Mesenchymal stem cell (in vitro differentiated cells and primary cell): ENCODE measurements around the gene RBBP8.
A peak's percentile ranks its signal among the peaks of the same experiment; 100 is the strongest.

ENCODE experiments used
- DNase-seq: peaks from one replicate; pipeline ENCODE4 v3.0.0-alpha.2; 2013
- H2AFZ ChIP-seq: one replicate; pipeline ENCODE4 v1.6.1; 2013; ENCODE audit warnings: low read depth, mild to moderate bottlenecking, control low read depth, inconsistent platforms, low read length, moderate library complexity
- H2AK5ac ChIP-seq: 2 replicates; pipeline ENCODE4 v1.6.1; 2013; ENCODE audit warnings: low read length, moderate library complexity, mild to moderate bottlenecking, inconsistent platforms; ENCODE audit not compliant: severe bottlenecking
- H2BK120ac ChIP-seq: one replicate; pipeline ENCODE4 v1.6.1; 2013; ENCODE audit warnings: low read depth, mild to moderate bottlenecking, inconsistent platforms, low read length, moderate library complexity
- H2BK12ac ChIP-seq, 2 experiments: one replicate each; pipeline ENCODE4 v1.6.1; 2013; ENCODE audit warnings: inconsistent platforms in 2 of 2, low read length in 2 of 2, mild to moderate bottlenecking in 2 of 2, moderate library complexity in 2 of 2, control low read depth in 1 of 2
- H2BK15ac ChIP-seq: one replicate; pipeline ENCODE4 v1.6.1; 2013; ENCODE audit warnings: mild to moderate bottlenecking, low read depth, inconsistent platforms; ENCODE audit not compliant: poor library complexity, severe bottlenecking
- H2BK5ac ChIP-seq: 2 replicates; pipeline ENCODE4 v1.6.1; 2013; ENCODE audit warnings: low read depth, mild to moderate bottlenecking, low read length, control low read depth, inconsistent platforms; ENCODE audit not compliant: poor library complexity, severe bottlenecking
- H3K14ac ChIP-seq, 2 experiments: one replicate each; pipeline ENCODE4 v1.6.1; 2013; ENCODE audit warnings: inconsistent platforms in 2 of 2, low read length in 2 of 2, control low read depth in 1 of 2, mild to moderate bottlenecking in 1 of 2, moderate library complexity in 1 of 2
- H3K18ac ChIP-seq, 2 experiments: one replicate each; pipeline ENCODE4 v1.6.1; 2013; ENCODE audit warnings: inconsistent platforms in 2 of 2, low read length in 2 of 2, control low read depth in 1 of 2, low read depth in 1 of 2, mild to moderate bottlenecking in 1 of 2
- H3K23ac ChIP-seq, 2 experiments: one replicate each; pipeline ENCODE4 v1.6.1; 2013; ENCODE audit warnings: inconsistent platforms in 2 of 2, low read length in 2 of 2, mild to moderate bottlenecking in 2 of 2, moderate library complexity in 2 of 2, control low read depth in 1 of 2
- H3K27ac ChIP-seq: 2 replicates; pipeline ENCODE4 v1.5.1; 2013; ENCODE audit warnings: mild to moderate bottlenecking, moderate library complexity, low read length, control low read depth, inconsistent platforms; ENCODE audit not compliant: poor library complexity, severe bottlenecking
- H3K27me3 ChIP-seq, 2 experiments: 2 replicates each; pipeline versions ENCODE4 v1.6.1 to v1.7.0; 2013; ENCODE audit warnings: low read length in 2 of 2, mild to moderate bottlenecking in 2 of 2, moderate library complexity in 2 of 2, control low read depth in 1 of 2, inconsistent platforms in 1 of 2; ENCODE audit not compliant: control insufficient read depth in 1 of 2, insufficient read depth in 1 of 2
- H3K36me3 ChIP-seq, 2 experiments: 2 replicates each; pipeline versions ENCODE4 v1.6.1 to v1.7.0; 2013; ENCODE audit warnings: low read length in 2 of 2, control low read depth in 1 of 2, inconsistent platforms in 1 of 2, low read depth in 1 of 2, mild to moderate bottlenecking in 1 of 2; ENCODE audit not compliant: insufficient read depth in 2 of 2, control insufficient read depth in 1 of 2
- H3K4ac ChIP-seq, 2 experiments: one replicate each; pipeline ENCODE4 v1.6.1; 2013; ENCODE audit warnings: inconsistent platforms in 2 of 2, low read length in 2 of 2, mild to moderate bottlenecking in 2 of 2, moderate library complexity in 2 of 2, control low read depth in 1 of 2, low read depth in 1 of 2
- H3K4me1 ChIP-seq: 2 replicates; pipeline ENCODE4 v1.6.1; 2013; ENCODE audit warnings: low read depth, low read length, control low read depth; ENCODE audit not compliant: control insufficient read depth, insufficient read depth
- H3K4me2 ChIP-seq: 2 replicates; pipeline ENCODE4 v1.6.1; 2013; ENCODE audit warnings: low read length, mild to moderate bottlenecking, inconsistent platforms; ENCODE audit not compliant: poor library complexity, severe bottlenecking
- H3K4me3 ChIP-seq, 2 experiments: 2 replicates each; pipeline versions ENCODE4 v1.5.1 to v1.7.0; 2013; ENCODE audit warnings: low read length in 2 of 2, mild to moderate bottlenecking in 2 of 2, control low read depth in 1 of 2, low read depth in 1 of 2; ENCODE audit not compliant: insufficient read depth in 1 of 2
- H3K79me1 ChIP-seq: replicated peaks from 2 replicates; pipeline ENCODE4 v1.6.1; 2013; ENCODE audit warnings: mild to moderate bottlenecking, control low read depth, low read length, inconsistent platforms; ENCODE audit not compliant: poor library complexity, severe bottlenecking
- H3K9ac ChIP-seq: 2 replicates; pipeline ENCODE4 v1.7.0; 2013; ENCODE audit warnings: mild to moderate bottlenecking, low read length, moderate library complexity
- H3K9me3 ChIP-seq: 2 replicates; pipeline ENCODE4 v1.7.0; 2013; ENCODE audit warnings: mild to moderate bottlenecking, low read length; ENCODE audit not compliant: control insufficient read depth
- H4K8ac ChIP-seq: one replicate; pipeline ENCODE4 v1.6.1; 2013; ENCODE audit warnings: inconsistent platforms, mild to moderate bottlenecking, low read length, moderate library complexity
- H4K91ac ChIP-seq: one replicate; pipeline ENCODE4 v1.6.1; 2013; ENCODE audit warnings: mild to moderate bottlenecking, low read length, inconsistent platforms
- WGBS: methylation state at CpG from one replicate; pipeline ENCODE4 v1.1.7; 2013; ENCODE audit warnings: mixed read lengths; 5-methylcytosine and 5-hydroxymethylcytosine counted together

RBBP8 gene

DNA sequence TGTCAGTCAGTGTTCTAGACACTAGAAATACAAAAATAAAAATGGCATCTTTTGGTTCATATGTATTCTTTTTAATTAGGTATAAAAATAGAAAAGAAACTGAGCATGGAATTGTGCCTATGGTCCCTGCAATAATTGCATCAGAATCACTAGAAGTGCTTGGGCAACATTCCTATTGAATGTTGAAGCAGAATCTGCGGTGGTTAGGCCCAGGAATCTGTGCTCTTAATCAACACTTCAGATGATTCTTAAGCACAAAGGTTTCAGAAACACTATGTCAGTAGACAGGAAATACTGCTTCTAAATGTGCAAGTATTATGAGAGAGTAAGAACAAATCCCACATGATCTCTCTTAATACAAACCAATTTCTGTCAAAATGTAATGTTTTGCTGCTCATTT is 20.3 kb upstream of the RBBP8 start:
- H3K18ac ChIP-seq: no peak overlapping the region
- H2BK5ac ChIP-seq: no peak overlapping the region
- peak; percentile 53 for DNase-seq
- no peak overlapping the region for H2BK120ac ChIP-seq
- H3K4me1 ChIP-seq: peaks cover 2% of the 10 kb centered on the region
- H4K91ac ChIP-seq: no peak overlapping the region
- H3K79me1 ChIP-seq: no peaks in the 10 kb centered on the region
- peak overlapping the region; percentile 3 for H3K27ac ChIP-seq
- no CpG with 5 or more reads among the region's 1 CpG for WGBS
- no peak overlapping the region for H2AFZ ChIP-seq
- H4K8ac ChIP-seq: no peak overlapping the region
- H3K9ac ChIP-seq: no peak overlapping the region
- H3K4me2 ChIP-seq: no peak overlapping the region
- no peak overlapping the region for H2BK12ac ChIP-seq
- H3K4me3 ChIP-seq: no peak overlapping the region
- no peaks in the 10 kb centered on the region for H3K9me3 ChIP-seq
- H2BK15ac ChIP-seq: no peak overlapping the region
- H3K14ac ChIP-seq: no peak overlapping the region
- no peak overlapping the region for H3K4ac ChIP-seq
- H3K23ac ChIP-seq: no peak overlapping the region
- H2AK5ac ChIP-seq: no peak overlapping the region
- H3K36me3 ChIP-seq: no peaks in the 10 kb centered on the region
- no peaks in the 10 kb centered on the region for H3K27me3 ChIP-seq

- Histone ChIP-seq H2BK15ac (no peak overlapping the region), H2BK12ac (no peak overlapping the region), H3K27ac (no peak overlapping the region), H3K9ac (no peak overlapping the region), H2AFZ (no peak overlapping the region), H4K91ac (no peak overlapping the region), H3K9me3 (no peaks in the 10 kb centered on the region), H3K4me1 (peaks cover 2% of the 10 kb centered on the region), H3K23ac (no peak overlapping the region), H2BK5ac (no peak overlapping the region), H3K79me1 (no peaks in the 10 kb centered on the region), H2BK120ac (no peak overlapping the region), H4K8ac (no peak overlapping the region), H2AK5ac (peak overlapping the region; percentile 79), H3K18ac (no peak overlapping the region), H3K4me3 (no peak overlapping the region), H3K4me2 (no peak overlapping the region), H3K14ac (no peak overlapping the region), H3K27me3 (no peaks in the 10 kb centered on the region), H3K36me3 (no peaks in the 10 kb centered on the region), H3K4ac (no peak overlapping the region)
- DNase-seq: no peak
- WGBS: 61% methylated on average over 2 of the region's 3 CpGs
These were observed 19.3 kb upstream of the RBBP8 start for GRCh38 chr18:22913861-22914260.

- 61% methylated on average over 2 of the region's 3 CpGs for WGBS
- no peak overlapping the region for H2BK120ac ChIP-seq
- no peaks in the 10 kb centered on the region for H3K9me3 ChIP-seq
- no peak for DNase-seq
- H2BK15ac ChIP-seq: no peak overlapping the region
- H2AFZ ChIP-seq: no peak overlapping the region
- no peak overlapping the region for H3K4me3 ChIP-seq
- no peaks in the 10 kb centered on the region for H3K36me3 ChIP-seq
- H3K4ac ChIP-seq: no peak overlapping the region
- no peak overlapping the region for H2AK5ac ChIP-seq
- H3K9ac ChIP-seq: no peak overlapping the region
- no peak overlapping the region for H3K23ac ChIP-seq
- H4K8ac ChIP-seq: no peak overlapping the region
- H3K27ac ChIP-seq: no peak overlapping the region
- H4K91ac ChIP-seq: no peak overlapping the region
- H2BK5ac ChIP-seq: no peak overlapping the region
- no peak overlapping the region for H3K4me2 ChIP-seq
- no peak overlapping the region for H2BK12ac ChIP-seq
- H3K18ac ChIP-seq: no peak overlapping the region
- H3K27me3 ChIP-seq: no peaks in the 10 kb centered on the region
- H3K4me1 ChIP-seq: peaks cover 2% of the 10 kb centered on the region
- no peaks in the 10 kb centered on the region for H3K79me1 ChIP-seq
- no peak overlapping the region for H3K14ac ChIP-seq
These were observed 18.5 kb upstream of the RBBP8 start for GRCh38 chr18:22914633-22915032.

GRCh38 chr18:22915337-22915736 is 17.8 kb upstream of the RBBP8 start:
- no peak overlapping the region for H3K23ac ChIP-seq
- H3K4me3 ChIP-seq: no peak overlapping the region
- H2BK12ac ChIP-seq: no peak overlapping the region
- H2BK15ac ChIP-seq: no peak overlapping the region
- no peaks in the 10 kb centered on the region for H3K27me3 ChIP-seq
- H3K36me3 ChIP-seq: no peaks in the 10 kb centered on the region
- no peak overlapping the region for H2BK5ac ChIP-seq
- H4K8ac ChIP-seq: no peak overlapping the region
- no peak overlapping the region for H3K9ac ChIP-seq
- peaks cover 2% of the 10 kb centered on the region for H3K4me1 ChIP-seq
- DNase-seq: no peak
- H2BK120ac ChIP-seq: no peak overlapping the region
- H2AK5ac ChIP-seq: no peak overlapping the region
- no peak overlapping the region for H2AFZ ChIP-seq
- H3K4me2 ChIP-seq: no peak overlapping the region
- H3K4ac ChIP-seq: no peak overlapping the region
- no peak overlapping the region for H4K91ac ChIP-seq
- H3K27ac ChIP-seq: no peak overlapping the region
- no peaks in the 10 kb centered on the region for H3K79me1 ChIP-seq
- no peak overlapping the region for H3K18ac ChIP-seq
- no peaks in the 10 kb centered on the region for H3K9me3 ChIP-seq
- H3K14ac ChIP-seq: no peak overlapping the region
